HEK293 (cell line): ENCODE results near the gene UFD1.
A peak's percentile ranks its signal among the peaks of the same experiment; 100 is the strongest.

ENCODE experiments used
- CTCF ChIA-PET: fragments of 350-600 bp; formaldehyde crosslinking; extraction: SDS; loops from one replicate; lab custom pipeline; 2021; ENCODE audit warnings: antibody characterized with exemption; lab: Yijun Ruan, JAX
- POLR2A ChIA-PET: fragments of 300-600 bp; formaldehyde crosslinking; extraction: SDS; loops from one replicate; lab custom pipeline; 2020; ENCODE audit warnings: antibody characterized with exemption, inconsistent platforms; lab: Yijun Ruan, JAX
- H3K27ac ChIP-seq: fragments of 200-500 bp; sonication (Bioruptor generic); 2 replicates; pipeline ENCODE4 v1.5.1; 2014; ENCODE audit warnings: low read depth, low read length, control low read depth, inconsistent platforms; ENCODE audit errors: extremely low read depth
- H3K36me3 ChIP-seq, 2 experiments: fragments of 200-500 bp in 1 of 2; sonication (Bioruptor generic) in 1 of 2; 1 replicate in 1 of 2; 2 replicates in 1 of 2; pipeline ENCODE4 v1.5.1; 2014 to 2017; ENCODE audit warnings: inconsistent platforms in 2 of 2, low read length in 2 of 2; ENCODE audit not compliant: control insufficient read depth in 2 of 2, insufficient read depth in 1 of 2
- H3K4me1 ChIP-seq: fragments of 200-500 bp; sonication (Bioruptor generic); 2 replicates; pipeline ENCODE4 v1.5.1; 2014; ENCODE audit warnings: mild to moderate bottlenecking, low read length, inconsistent platforms; ENCODE audit not compliant: control insufficient read depth, insufficient read depth
- H3K4me3 ChIP-seq: 2 replicates; pipeline ENCODE4 v1.5.1; 2011; ENCODE audit warnings: low read depth, mild to moderate bottlenecking, control low read depth, low read length, moderate library complexity
- H3K9me3 ChIP-seq: fragments of 200-500 bp; sonication (Bioruptor generic); 2 replicates; pipeline ENCODE4 v1.5.1; 2014; ENCODE audit warnings: low read depth, low read length, inconsistent platforms; ENCODE audit not compliant: control insufficient read depth, insufficient read depth
- HIC1 ChIP-seq: fragments of 450-650 bp; formaldehyde crosslinking; IDR thresholded peaks from 2 replicates; pipeline ENCODE4 v1.5.1; 2016; ENCODE audit warnings: missing biosample characterization, missing genetic modification characterization
- IKZF3 ChIP-seq: fragments of 450-650 bp; IDR thresholded peaks from 2 replicates; pipeline ENCODE4 v1.5.0; 2018; ENCODE audit warnings: missing biosample characterization, mild to moderate bottlenecking, missing genetic modification characterization, moderate library complexity
- KLF1 ChIP-seq: fragments of 450-650 bp; formaldehyde crosslinking; IDR thresholded peaks from 2 replicates; pipeline ENCODE4 v1.5.1; 2016; ENCODE audit warnings: missing biosample characterization, missing genetic modification characterization
- OSR2 ChIP-seq: fragments of 450-650 bp; formaldehyde crosslinking; IDR thresholded peaks from 2 replicates; pipeline ENCODE4 v1.5.1; 2016; ENCODE audit warnings: missing biosample characterization, missing genetic modification characterization
- SCRT2 ChIP-seq: fragments of 450-650 bp; formaldehyde crosslinking; IDR thresholded peaks from 2 replicates; pipeline ENCODE4 v1.5.1; 2016; ENCODE audit warnings: missing biosample characterization, missing genetic modification characterization
- YY1 ChIP-seq: fragments of 450-650 bp; formaldehyde crosslinking; IDR thresholded peaks from 2 replicates; pipeline ENCODE4 v1.5.1; 2018; ENCODE audit warnings: missing biosample characterization, missing genetic modification characterization
- ZBTB1 ChIP-seq: fragments of 450-650 bp; formaldehyde crosslinking; IDR thresholded peaks from 2 replicates; pipeline ENCODE4 v1.5.1; 2016; ENCODE audit warnings: missing biosample characterization, missing genetic modification characterization
- ZBTB20 ChIP-seq: fragments of 450-650 bp; formaldehyde crosslinking; IDR thresholded peaks from 2 replicates; pipeline ENCODE4 v1.5.1; 2016; ENCODE audit warnings: missing biosample characterization, missing genetic modification characterization
- ZBTB8A ChIP-seq: fragments of 450-650 bp; formaldehyde crosslinking; IDR thresholded peaks from 2 replicates; pipeline ENCODE4 v1.5.1; 2016; ENCODE audit warnings: missing biosample characterization, missing genetic modification characterization
- ZFHX2 ChIP-seq: fragments of 450-650 bp; formaldehyde crosslinking; conservative IDR thresholded peaks from 2 replicates; pipeline ENCODE4 v1.5.1; 2016; ENCODE audit warnings: missing biosample characterization, missing genetic modification characterization
- ZFP41 ChIP-seq: fragments of 450-650 bp; formaldehyde crosslinking; IDR thresholded peaks from 2 replicates; pipeline ENCODE4 v1.5.1; 2016; ENCODE audit warnings: missing biosample characterization, missing genetic modification characterization, borderline replicate concordance
- ZNF114 ChIP-seq: fragments of 450-650 bp; formaldehyde crosslinking; IDR thresholded peaks from 2 replicates; pipeline ENCODE4 v1.5.0; 2017; ENCODE audit warnings: missing biosample characterization, missing genetic modification characterization
- ZNF146 ChIP-seq: fragments of 450-650 bp; formaldehyde crosslinking; IDR thresholded peaks from 2 replicates; pipeline ENCODE4 v1.5.1; 2016; ENCODE audit warnings: missing biosample characterization, missing genetic modification characterization
- ZNF174 ChIP-seq: fragments of 450-650 bp; formaldehyde crosslinking; IDR thresholded peaks from 2 replicates; pipeline ENCODE4 v1.5.0; 2017; ENCODE audit warnings: missing biosample characterization, mild to moderate bottlenecking, missing genetic modification characterization
- ZNF175 ChIP-seq: fragments of 450-650 bp; formaldehyde crosslinking; IDR thresholded peaks from 2 replicates; pipeline ENCODE4 v1.5.1; 2016; ENCODE audit warnings: missing biosample characterization, missing genetic modification characterization
- ZNF23 ChIP-seq: fragments of 450-650 bp; formaldehyde crosslinking; IDR thresholded peaks from 2 replicates; pipeline ENCODE4 v1.5.1; 2016; ENCODE audit warnings: missing biosample characterization, missing genetic modification characterization, borderline replicate concordance
- ZNF24 ChIP-seq: fragments of 450-650 bp; formaldehyde crosslinking; IDR thresholded peaks from 2 replicates; pipeline ENCODE4 v1.5.1; 2016; ENCODE audit warnings: missing biosample characterization, missing genetic modification characterization
- ZNF248 ChIP-seq: fragments of 450-650 bp; formaldehyde crosslinking; IDR thresholded peaks from 2 replicates; pipeline ENCODE4 v1.5.1; 2017; ENCODE audit warnings: missing biosample characterization, missing genetic modification characterization
- ZNF292 ChIP-seq: fragments of 450-650 bp; formaldehyde crosslinking; IDR thresholded peaks from 2 replicates; pipeline ENCODE4 v1.5.1; 2016; ENCODE audit warnings: low read depth, missing biosample characterization, missing genetic modification characterization, borderline replicate concordance
- ZNF391 ChIP-seq: fragments of 450-650 bp; formaldehyde crosslinking; IDR thresholded peaks from 2 replicates; pipeline ENCODE4 v1.5.1; 2016; ENCODE audit warnings: low read depth, missing biosample characterization, missing genetic modification characterization, borderline replicate concordance
- ZNF416 ChIP-seq: fragments of 450-650 bp; formaldehyde crosslinking; IDR thresholded peaks from 2 replicates; pipeline ENCODE4 v1.5.1; 2016; ENCODE audit warnings: missing biosample characterization, missing genetic modification characterization
- ZNF433 ChIP-seq: fragments of 450-650 bp; formaldehyde crosslinking; IDR thresholded peaks from 2 replicates; pipeline ENCODE4 v1.5.1; 2016; ENCODE audit warnings: missing biosample characterization, missing genetic modification characterization, low read depth
- ZNF473 ChIP-seq: fragments of 450-650 bp; formaldehyde crosslinking; IDR thresholded peaks from 2 replicates; pipeline ENCODE4 v1.5.1; 2017; ENCODE audit warnings: missing biosample characterization, missing genetic modification characterization
- ZNF544 ChIP-seq: fragments of 450-650 bp; formaldehyde crosslinking; IDR thresholded peaks from 2 replicates; pipeline ENCODE4 v1.5.0; 2017; ENCODE audit warnings: missing biosample characterization, missing genetic modification characterization
- ZNF555 ChIP-seq: fragments of 450-650 bp; formaldehyde crosslinking; conservative IDR thresholded peaks from 2 replicates; pipeline ENCODE4 v1.5.1; 2017; ENCODE audit warnings: missing biosample characterization, mild to moderate bottlenecking, missing genetic modification characterization, inconsistent platforms
- ZNF76 ChIP-seq: fragments of 450-650 bp; formaldehyde crosslinking; IDR thresholded peaks from 2 replicates; pipeline ENCODE4; 2016; ENCODE audit warnings: low read depth, missing biosample characterization, missing genetic modification characterization, borderline replicate concordance
- ZNF785 ChIP-seq: fragments of 450-650 bp; formaldehyde crosslinking; IDR thresholded peaks from 2 replicates; pipeline ENCODE4 v1.5.1; 2016; ENCODE audit warnings: missing biosample characterization, missing genetic modification characterization
- ZNF843 ChIP-seq: fragments of 450-650 bp; formaldehyde crosslinking; IDR thresholded peaks from 2 replicates; pipeline ENCODE4 v1.5.1; 2016; ENCODE audit warnings: missing biosample characterization, missing genetic modification characterization
- ZSCAN16 ChIP-seq: fragments of 450-650 bp; formaldehyde crosslinking; IDR thresholded peaks from 2 replicates; pipeline ENCODE4 v1.5.1; 2016; ENCODE audit warnings: missing biosample characterization, missing genetic modification characterization
- TF ChIP-seq, protein P1 (sequence below): fragments of 450-650 bp; formaldehyde crosslinking; IDR thresholded peaks from 2 replicates; pipeline ENCODE4 v1.5.1; 2016; ENCODE audit warnings: missing biosample characterization, missing genetic modification characterization
- TF ChIP-seq, protein P2 (sequence below): fragments of 450-650 bp; formaldehyde crosslinking; IDR thresholded peaks from 2 replicates; pipeline ENCODE4 v1.5.1; 2017; ENCODE audit warnings: missing biosample characterization, missing genetic modification characterization

The UFD1 gene

GRCh38 chr22:19480173-19480568 is 1.2 kb upstream of the UFD1 start (continued):
- TF ChIP-seq KLF1 (0 out of 2 replicates have a peak, but pooled peaks have one; percentile 22), ZFHX2 (peak; percentile 21; the same call in 1 of the 2 replicates)

GRCh38 chr22:19479355-19480172 is 571 bp upstream of the UFD1 start, which contains the start of gene CDC45:
Gene CDC45 (plus strand): TSS chr22:19479920. CDS start chr22:19479969, 49 bp downstream.
- Histone ChIP-seq H3K4me1 (no peaks in the 10 kb centered on the region), H3K27ac (peak within 1 kb of the TSS; percentile 86), H3K9me3 (no peaks in the 10 kb centered on the region), H3K36me3 (peaks cover 9 to 49% of the 10 kb centered on the region in 2 experiments), H3K4me3 (peak within 1 kb of the TSS; percentile 92)
- ChIA-PET CTCF (interaction anchor here (0.6 to 4.6 kb wide), 5 partner anchors 16 to 480 kb away, joined by 3 to 31 read pairs (median 3); no protein-coding TSS in a partner anchor), POLR2A (interaction anchor here (0.7 to 3.4 kb wide), 29 partner anchors 9 to 361 kb away, joined by 3 to 20 read pairs (median 4); partner anchors contain the start of genes C22orf39, CLTCL1, ESS2 and HIRA)
- TF ChIP-seq ZNF843 (tag by site-specific recombination): no peak
- no peak for TF ChIP-seq HIC1
- no peak for TF ChIP-seq ZNF23 (tag by site-specific recombination)
- no peak for TF ChIP-seq ZNF544 (tag by site-specific recombination)
- TF ChIP-seq ZNF175 (tag by site-specific recombination): no peak
- TF ChIP-seq, protein P1, sequence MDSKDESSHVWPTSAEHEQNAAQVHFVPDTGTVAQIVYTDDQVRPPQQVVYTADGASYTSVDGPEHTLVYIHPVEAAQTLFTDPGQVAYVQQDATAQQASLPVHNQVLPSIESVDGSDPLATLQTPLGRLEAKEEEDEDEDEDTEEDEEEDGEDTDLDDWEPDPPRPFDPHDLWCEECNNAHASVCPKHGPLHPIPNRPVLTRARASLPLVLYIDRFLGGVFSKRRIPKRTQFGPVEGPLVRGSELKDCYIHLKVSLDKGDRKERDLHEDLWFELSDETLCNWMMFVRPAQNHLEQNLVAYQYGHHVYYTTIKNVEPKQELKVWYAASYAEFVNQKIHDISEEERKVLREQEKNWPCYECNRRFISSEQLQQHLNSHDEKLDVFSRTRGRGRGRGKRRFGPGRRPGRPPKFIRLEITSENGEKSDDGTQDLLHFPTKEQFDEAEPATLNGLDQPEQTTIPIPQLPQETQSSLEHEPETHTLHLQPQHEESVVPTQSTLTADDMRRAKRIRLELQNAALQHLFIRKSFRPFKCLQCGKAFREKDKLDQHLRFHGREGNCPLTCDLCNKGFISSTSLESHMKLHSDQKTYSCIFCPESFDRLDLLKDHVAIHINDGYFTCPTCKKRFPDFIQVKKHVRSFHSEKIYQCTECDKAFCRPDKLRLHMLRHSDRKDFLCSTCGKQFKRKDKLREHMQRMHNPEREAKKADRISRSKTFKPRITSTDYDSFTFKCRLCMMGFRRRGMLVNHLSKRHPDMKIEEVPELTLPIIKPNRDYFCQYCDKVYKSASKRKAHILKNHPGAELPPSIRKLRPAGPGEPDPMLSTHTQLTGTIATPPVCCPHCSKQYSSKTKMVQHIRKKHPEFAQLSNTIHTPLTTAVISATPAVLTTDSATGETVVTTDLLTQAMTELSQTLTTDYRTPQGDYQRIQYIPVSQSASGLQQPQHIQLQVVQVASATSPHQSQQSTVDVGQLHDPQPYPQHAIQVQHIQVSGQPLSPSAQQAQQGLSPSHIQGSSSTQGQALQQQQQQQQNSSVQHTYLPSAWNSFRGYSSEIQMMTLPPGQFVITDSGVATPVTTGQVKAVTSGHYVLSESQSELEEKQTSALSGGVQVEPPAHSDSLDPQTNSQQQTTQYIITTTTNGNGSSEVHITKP (tag by site-specific recombination): no peak
- peak; percentile 100 for TF ChIP-seq ZNF76 (tag by site-specific recombination)
- TF ChIP-seq ZFP41 (tag by site-specific recombination): no peak
- TF ChIP-seq ZNF114 (tag by site-specific recombination): no peak
- TF ChIP-seq ZSCAN16 (tag by site-specific recombination): no peak
- TF ChIP-seq, protein P2, sequence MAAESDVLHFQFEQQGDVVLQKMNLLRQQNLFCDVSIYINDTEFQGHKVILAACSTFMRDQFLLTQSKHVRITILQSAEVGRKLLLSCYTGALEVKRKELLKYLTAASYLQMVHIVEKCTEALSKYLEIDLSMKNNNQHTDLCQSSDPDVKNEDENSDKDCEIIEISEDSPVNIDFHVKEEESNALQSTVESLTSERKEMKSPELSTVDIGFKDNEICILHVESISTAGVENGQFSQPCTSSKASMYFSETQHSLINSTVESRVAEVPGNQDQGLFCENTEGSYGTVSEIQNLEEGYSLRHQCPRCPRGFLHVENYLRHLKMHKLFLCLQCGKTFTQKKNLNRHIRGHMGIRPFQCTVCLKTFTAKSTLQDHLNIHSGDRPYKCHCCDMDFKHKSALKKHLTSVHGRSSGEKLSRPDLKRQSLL (tag by site-specific recombination): no peak
- peak; percentile 42; the same call in 1 of the 2 replicates for TF ChIP-seq ZNF391
- TF ChIP-seq ZNF473 (tag by site-specific recombination): no peak
- no peak for TF ChIP-seq ZNF146 (tag by site-specific recombination)
- TF ChIP-seq IKZF3 (tag by site-specific recombination): no peak
- no peak for TF ChIP-seq OSR2 (tag by site-specific recombination)
- TF ChIP-seq ZNF555: no peak
- peak; percentile 90 for TF ChIP-seq SCRT2 (tag by site-specific recombination)
- peak; percentile 67 for TF ChIP-seq ZNF24 (tag by site-specific recombination)
- no peak for TF ChIP-seq ZBTB1 (tag by site-specific recombination)
- TF ChIP-seq ZNF433 (tag by site-specific recombination): no peak
- no peak for TF ChIP-seq ZNF785 (tag by site-specific recombination)
- no peak for TF ChIP-seq ZNF248 (tag by site-specific recombination)
- peak; percentile 84 for TF ChIP-seq ZBTB20 (tag by site-specific recombination)
- no peak; the same call in 1 of the 2 replicates for TF ChIP-seq ZBTB8A (tag by site-specific recombination)
- no peak for TF ChIP-seq ZNF174 (tag by site-specific recombination)
- peak; percentile 99 for TF ChIP-seq YY1
- TF ChIP-seq ZNF292 (tag by site-specific recombination): no peak
- no peak for TF ChIP-seq ZNF416 (tag by site-specific recombination)
